Hematopoietic multipotent progenitor cell treated with erythropoietin and hydrocortisone succinate and interleukin-3 and kit ligand, for 4 days (in vitro differentiated cells): Measurements from ENCODE around the gene SCYL1.

ENCODE experiments used
- DNase-seq: peaks from one replicate; pipeline ENCODE4 v3.0.0-alpha.2; 2015

SCYL1 gene

GRCh38 chr11:65572356-65573051 lies 47.6 kb downstream of the SCYL1 start, which contains the start of gene FAM89B:
FAM89B (plus strand) TSS chr11:65572538; CDS start chr11:65572670, 132 bp downstream.
- DNase-seq = peak; percentile 97

GRCh38 chr11:65573391-65574079 lies 48.7 kb downstream of the SCYL1 start:
- DNase-seq = no peak

- peak; percentile 98 for DNase-seq
Measured at GRCh38 chr11:65574109-65574810, 49.4 kb downstream of the SCYL1 start.

- peak; percentile 81 for DNase-seq
Measured at GRCh38 chr11:65574811-65575567, 50.1 kb downstream of the SCYL1 start.

GRCh38 chr11:65575568-65576231 lies 50.8 kb downstream of the SCYL1 start, which contains the start of gene EHBP1L1:
EHBP1L1 (plus strand) TSS chr11:65576053; CDS start chr11:65576303, 250 bp downstream.
- peak; percentile 86 for DNase-seq

GRCh38 chr11:65576232-65576866 lies 51.5 kb downstream of the SCYL1 start:
- DNase-seq = peak; percentile 37

- peak; percentile 74 for DNase-seq
Measured at GRCh38 chr11:65576867-65577755, 52.2 kb downstream of the SCYL1 start.

- no peak for DNase-seq
Measured at GRCh38 chr11:65577756-65578109, 52.9 kb downstream of the SCYL1 start.

GRCh38 chr11:65578134-65578533 lies 53.3 kb downstream of the SCYL1 start:
- no peak for DNase-seq

- DNase-seq = peak; percentile 75
Measured at GRCh38 chr11:65578667-65579066, 53.8 kb downstream of the SCYL1 start.

GRCh38 chr11:65579291-65579690 lies 54.4 kb downstream of the SCYL1 start:
- DNase-seq = peak; percentile 38

GRCh38 chr11:65580031-65580692 lies 55.3 kb downstream of the SCYL1 start:
- DNase-seq = no peak

- DNase-seq = no peak
Measured at GRCh38 chr11:65580756-65581155, 55.9 kb downstream of the SCYL1 start.

- DNase-seq = no peak
Measured at GRCh38 chr11:65581928-65582327, 57.0 kb downstream of the SCYL1 start.

- DNase-seq = no peak
Measured at GRCh38 chr11:65583589-65583988, 58.7 kb downstream of the SCYL1 start.

- DNase-seq = no peak
Measured at GRCh38 chr11:65584106-65584505, 59.2 kb downstream of the SCYL1 start.

GRCh38 chr11:65584723-65585171 lies 59.9 kb downstream of the SCYL1 start:
- no peak for DNase-seq

GRCh38 chr11:65585396-65586246 lies 60.7 kb downstream of the SCYL1 start:
- DNase-seq = no peak

GRCh38 chr11:65586247-65586630 lies 61.4 kb downstream of the SCYL1 start:
- DNase-seq = no peak
